ENCODE data around the gene DTL. TPM values are rescaled to one million over a fixed set of nuclear protein-coding genes. Genes with fewer than 3 reads are reported as not detected.

Gene DTL
- total and polyA plus RNA-seq, 2 of the 13 experiments (the other 11 are each of a cell fraction or from before 2014, with no cell fraction given): 10.4 to 32.8 TPM

DNA sequence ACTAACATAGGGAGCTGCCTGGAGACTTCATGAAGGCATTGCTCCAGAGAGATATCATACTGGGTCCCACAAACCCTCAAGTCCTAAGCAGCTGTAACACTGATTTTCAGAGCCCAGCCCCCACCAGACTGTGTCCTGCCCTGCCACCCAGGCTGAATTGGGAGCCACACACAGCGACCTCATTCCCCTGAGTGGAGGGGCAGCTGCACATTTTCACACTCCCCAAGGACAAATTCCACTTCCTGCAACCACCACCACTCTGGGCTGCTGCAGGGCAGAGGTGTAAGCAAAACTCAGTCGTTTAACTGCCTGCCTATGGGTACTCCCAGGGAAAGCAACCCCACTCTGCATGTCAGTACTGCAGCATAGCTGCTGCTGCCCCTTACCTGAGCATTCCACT lies 19.8 kb downstream of the DTL start:
- H3K27me3 ChIP-seq (ENCODE audit: control insufficient read depth in 1 of 2, insufficient read depth in 2 of 2, low read length in 2 of 2): no peaks in the 10 kb centered on the region
- no peaks in the 10 kb centered on the region for H3K4me1 ChIP-seq (ENCODE audit: insufficient read depth, low read length)
- H3K9ac ChIP-seq (ENCODE audit: insufficient read depth, low read depth, low read length): no peak overlapping the region
- FAIRE-seq: no peak
- H2AFZ ChIP-seq (ENCODE audit: low read length): no peak overlapping the region
- no peak overlapping the region for H3K4me3 ChIP-seq (replicated peaks in 1 of 3; ENCODE audit: insufficient read depth in 1 of 3, low read depth in 2 of 3, low read length in 3 of 3)
- H4K20me1 ChIP-seq (ENCODE audit: insufficient read depth, low read length): no peaks in the 10 kb centered on the region; the same call in 1 of the 2 replicates
- ChIA-PET CTCF (ENCODE audit: low intra/inter-chr PET ratio, low total read pairs) (no interaction called here), POLR2A (no interaction called here)
- H3K27ac ChIP-seq (ENCODE audit: extremely low read length, insufficient read depth, low read length): no peak overlapping the region
- no peak for ATAC-seq
- DNase-seq (ENCODE audit: low spot score): no peak
- 94% methylated on average over 2 of the region's 2 CpGs for WGBS (ENCODE audit: low lambda C conversion rate)
- H3K4me2 ChIP-seq (ENCODE audit: low read depth, low read length): no peak overlapping the region
- peaks cover 6 to 54% of the 10 kb centered on the region in 2 experiments; a peak in 4 of 5 replicates for H3K36me3 ChIP-seq (replicated peaks in 1 of 2; ENCODE audit: control insufficient read depth in 1 of 2, insufficient read depth in 2 of 2, low read length in 2 of 2)
- no peaks in the 10 kb centered on the region for H3K79me2 ChIP-seq (ENCODE audit: insufficient read depth, low read length)
- intact Hi-C loops (cut with micrococcal nuclease; ENCODE audit: unreplicated experiment): no loop called here
- BruUV-seq (replicated peaks): no TSS peak
- TF ChIP-seq, protein P1, sequence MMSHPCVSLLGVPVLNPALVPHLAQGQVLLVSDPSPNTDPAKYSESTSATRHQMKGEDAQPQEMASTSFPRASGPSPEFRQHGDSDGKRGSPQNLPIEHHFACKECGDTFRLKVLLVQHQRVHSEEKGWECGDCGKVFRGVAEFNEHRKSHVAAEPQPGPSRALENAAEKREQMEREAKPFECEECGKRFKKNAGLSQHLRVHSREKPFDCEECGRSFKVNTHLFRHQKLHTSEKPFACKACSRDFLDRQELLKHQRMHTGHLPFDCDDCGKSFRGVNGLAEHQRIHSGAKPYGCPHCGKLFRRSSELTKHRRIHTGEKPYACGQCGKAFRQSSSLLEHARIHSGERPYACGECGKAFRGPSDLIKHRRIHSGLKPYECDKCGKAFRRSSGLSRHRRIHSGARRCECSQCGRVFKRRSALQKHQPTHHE (CRISPR knock-in tag; IDR thresholded peaks at IDR 0.05; ENCODE audit: borderline replicate concordance): no peak
- TF ChIP-seq ZNF816 (CRISPR knock-in tag; IDR thresholded peaks at IDR 0.05; ENCODE audit: borderline replicate concordance): no peak
- TF ChIP-seq ZNF121 (CRISPR knock-in tag; IDR thresholded peaks at IDR 0.05): no peak
- TF ChIP-seq RXRB (CRISPR knock-in tag; IDR thresholded peaks at IDR 0.05; ENCODE audit: borderline replicate concordance): no peak
- TF ChIP-seq GABPA (IDR thresholded peaks at IDR 0.05; ENCODE audit: low read depth, low read length): no peak
- TF ChIP-seq GABPA (CRISPR knock-in tag; IDR thresholded peaks at IDR 0.05; ENCODE audit: low read depth): no peak
- no peak for TF ChIP-seq ZNF501 (CRISPR knock-in tag; IDR thresholded peaks at IDR 0.05)
- no peak for TF ChIP-seq SSRP1 (CRISPR knock-in tag; IDR thresholded peaks at IDR 0.05)
- no peak for TF ChIP-seq ZKSCAN8 (CRISPR knock-in tag; IDR thresholded peaks at IDR 0.05; ENCODE audit: borderline replicate concordance)
- no peak for TF ChIP-seq HCFC1 (IDR thresholded peaks at IDR 0.05; ENCODE audit: low read depth, low read length)
- TF ChIP-seq POGZ (CRISPR knock-in tag; IDR thresholded peaks at IDR 0.05): no peak
- no peak for TF ChIP-seq HES4 (CRISPR knock-in tag; IDR thresholded peaks at IDR 0.05; ENCODE audit: borderline replicate concordance)
- TF ChIP-seq MXD4 (CRISPR knock-in tag; IDR thresholded peaks at IDR 0.05): no peak
- no peaks in the 10 kb centered on the region for H3K9me3 ChIP-seq (ENCODE audit: low read length)
- in situ Hi-C loops (cut with HindIII; ENCODE audit: extremely low pct_ligation_motif_present, low pct_unique_long_range_greater_than_20kb): no loop called here

Measured in HepG2 (cell line).